Measurements from ENCODE around the gene TMEM163. TPM values are rescaled to one million over a fixed set of nuclear protein-coding genes. Genes with fewer than 3 reads are reported as not detected.

The TMEM163 gene
- total and polyA plus RNA-seq, 2 donors (not counting 3 experiments of a cell fraction or from before 2014, with no cell fraction given), result 1.0 to 2.8 TPM

- no peaks in the 10 kb centered on the region for H3K9me3 ChIP-seq (replicated peaks; ENCODE audit: control insufficient read depth, insufficient read depth, low read length)
- FAIRE-seq, result no peak
- no peak overlapping the region for H2AFZ ChIP-seq (ENCODE audit: low read depth, low read length)
- ChIA-PET CTCF (no interaction called here), POLR2A (no interaction called here)
- no peak for DNase-seq (ENCODE audit: low read depth, low spot score)
- no peaks in the 10 kb centered on the region for H4K20me1 ChIP-seq (replicated peaks; ENCODE audit: control insufficient read depth, extremely low read depth, insufficient read depth, low read length)
- intact Hi-C loops (cut with micrococcal nuclease) (no loop called here), dilution Hi-C loops (cut with MboI; ENCODE audit: extremely low pct_ligation_motif_present, low sequenced_read_pairs) (no loop called here)
- no peaks in the 10 kb centered on the region for H3K27me3 ChIP-seq (ENCODE audit: control insufficient read depth in 2 of 2, insufficient read depth in 2 of 2, low read length in 2 of 2)
- no peaks in the 10 kb centered on the region for H3K79me2 ChIP-seq (ENCODE audit: control insufficient read depth, insufficient read depth, low read length)
- H3K27ac ChIP-seq (ENCODE audit: insufficient read depth, low read depth, low read length), result no peak overlapping the region
- H3K4me3 ChIP-seq (replicated peaks in 1 of 3; ENCODE audit: insufficient read depth in 1 of 3, low read depth in 1 of 3, low read length in 3 of 3), result no peak overlapping the region
- TF ChIP-seq JUN (IDR thresholded peaks at IDR 0.05; ENCODE audit: borderline replicate concordance, insufficient read depth, insufficient read length, low read depth) (no peak), MAX (IDR thresholded peaks at IDR 0.05; ENCODE audit: insufficient read depth, insufficient read length) (no peak), MYC (IDR thresholded peaks at IDR 0.05; ENCODE audit: low read depth, low read length) (no peak)
- H3K4me2 ChIP-seq (ENCODE audit: insufficient read depth, low read length), result no peak overlapping the region
- H3K4me1 ChIP-seq (ENCODE audit: control insufficient read depth, extremely low read depth, insufficient read depth, low read length), result no peaks in the 10 kb centered on the region
- H3K9me1 ChIP-seq (replicated peaks; ENCODE audit: control insufficient read depth, extremely low read depth, insufficient read depth, low read length), result no peaks in the 10 kb centered on the region
- H3K36me3 ChIP-seq (ENCODE audit: control insufficient read depth in 2 of 2, extremely low read depth in 1 of 2, insufficient read depth in 2 of 2, low read length in 2 of 2), result no peaks in the 10 kb centered on the region
- BruUV-seq (replicated peaks), result no TSS peak
- no peak overlapping the region for H3K9ac ChIP-seq (replicated peaks; ENCODE audit: extremely low read depth, insufficient read depth, low read length)
These were observed 216.7 kb downstream of the TMEM163 start for GRCh38 chr2:134502104-134502503.

GRCh38 chr2:134501476-134502091 lies 217.2 kb downstream of the TMEM163 start:
- ChIA-PET POLR2A (no interaction called here), CTCF (no interaction called here)
- Histone ChIP-seq H3K4me2 (ENCODE audit: insufficient read depth, low read length) (no peak overlapping the region), H2AFZ (ENCODE audit: low read depth, low read length) (no peak overlapping the region), H3K27ac (ENCODE audit: insufficient read depth, low read depth, low read length) (no peak overlapping the region), H3K4me1 (ENCODE audit: control insufficient read depth, extremely low read depth, insufficient read depth, low read length) (no peaks in the 10 kb centered on the region), H3K9me3 (replicated peaks; ENCODE audit: control insufficient read depth, insufficient read depth, low read length) (no peaks in the 10 kb centered on the region), H3K79me2 (ENCODE audit: control insufficient read depth, insufficient read depth, low read length) (no peaks in the 10 kb centered on the region), H3K27me3 (ENCODE audit: control insufficient read depth in 2 of 2, insufficient read depth in 2 of 2, low read length in 2 of 2) (no peaks in the 10 kb centered on the region), H4K20me1 (replicated peaks; ENCODE audit: control insufficient read depth, extremely low read depth, insufficient read depth, low read length) (no peaks in the 10 kb centered on the region), H3K9me1 (replicated peaks; ENCODE audit: control insufficient read depth, extremely low read depth, insufficient read depth, low read length) (no peaks in the 10 kb centered on the region), H3K9ac (replicated peaks; ENCODE audit: extremely low read depth, insufficient read depth, low read length) (no peak overlapping the region), H3K4me3 (replicated peaks in 1 of 3; ENCODE audit: insufficient read depth in 1 of 3, low read depth in 1 of 3, low read length in 3 of 3) (no peak overlapping the region), H3K36me3 (ENCODE audit: control insufficient read depth in 2 of 2, extremely low read depth in 1 of 2, insufficient read depth in 2 of 2, low read length in 2 of 2) (no peaks in the 10 kb centered on the region)
- DNase-seq (ENCODE audit: low read depth, low spot score) (no peak), FAIRE-seq (no peak)
- intact Hi-C loops (cut with micrococcal nuclease) (no loop called here), dilution Hi-C loops (cut with MboI; ENCODE audit: extremely low pct_ligation_motif_present, low sequenced_read_pairs) (no loop called here)
- BruUV-seq (replicated peaks), result no TSS peak
- TF ChIP-seq GATA2 (IDR thresholded peaks at IDR 0.05; ENCODE audit: insufficient read depth, insufficient read length, low read depth, low read length) (no peak), CTCF (IDR thresholded peaks at IDR 0.05; ENCODE audit: extremely low read depth in 1 of 2, insufficient read depth in 1 of 2, low read depth in 1 of 2, low read length in 2 of 2) (no peak), MYC (IDR thresholded peaks at IDR 0.05; ENCODE audit: low read depth, low read length) (no peak), JUN (IDR thresholded peaks at IDR 0.05; ENCODE audit: borderline replicate concordance, insufficient read depth, insufficient read length, low read depth) (no peak), POLR2A (IDR thresholded peaks at IDR 0.05; ENCODE audit: low read depth, low read length) (no peak), MAX (IDR thresholded peaks at IDR 0.05; ENCODE audit: insufficient read depth, insufficient read length) (no peak), FOS (IDR thresholded peaks at IDR 0.05; ENCODE audit: borderline replicate concordance, insufficient read depth, low read length) (no peak), EZH2 (IDR thresholded peaks at IDR 0.05; ENCODE audit: borderline replicate concordance, low read depth, low read length, severe bottlenecking) (no peak), POLR2AphosphoS5 (IDR thresholded peaks at IDR 0.05; ENCODE audit: insufficient read depth, low read depth, low read length) (no peak)
